Right kidney (tissue), 9 donors: Measurements from ENCODE around the gene SULT2B1.
"Not testable (repeated sequence)": the region's sequence is repeated elsewhere in the genome, so short reads cannot be mapped to it uniquely, and the experiment has no call there.

Experiments
- DNase-seq: peaks from one replicate; pipeline ENCODE4 v3.0.0-alpha.2; 2016
- long read RNA-seq, 8 donors: transcript quantifications; one replicate each; lab custom pipeline, GENCODE V29; 2026

The SULT2B1 gene
- long read RNA-seq, donor 1, partial matches to known transcripts: 0 of 2 reads
- long read RNA-seq, donor 1, other reads (novel, unspliced or antisense): 0 of 2 reads
- long read RNA-seq, donor 2, partial matches to known transcripts: 1,110 of 1,778 reads
- long read RNA-seq, donor 2, other reads (novel, unspliced or antisense): 668 of 1,778 reads
- long read RNA-seq, donor 3: 0 reads
- long read RNA-seq, donor 4: 0 reads
- long read RNA-seq, donor 5: 0 reads
- long read RNA-seq, donor 6: 0 reads
- long read RNA-seq, donor 7: 0 reads
- long read RNA-seq, donor 8: 0 reads

DNA sequence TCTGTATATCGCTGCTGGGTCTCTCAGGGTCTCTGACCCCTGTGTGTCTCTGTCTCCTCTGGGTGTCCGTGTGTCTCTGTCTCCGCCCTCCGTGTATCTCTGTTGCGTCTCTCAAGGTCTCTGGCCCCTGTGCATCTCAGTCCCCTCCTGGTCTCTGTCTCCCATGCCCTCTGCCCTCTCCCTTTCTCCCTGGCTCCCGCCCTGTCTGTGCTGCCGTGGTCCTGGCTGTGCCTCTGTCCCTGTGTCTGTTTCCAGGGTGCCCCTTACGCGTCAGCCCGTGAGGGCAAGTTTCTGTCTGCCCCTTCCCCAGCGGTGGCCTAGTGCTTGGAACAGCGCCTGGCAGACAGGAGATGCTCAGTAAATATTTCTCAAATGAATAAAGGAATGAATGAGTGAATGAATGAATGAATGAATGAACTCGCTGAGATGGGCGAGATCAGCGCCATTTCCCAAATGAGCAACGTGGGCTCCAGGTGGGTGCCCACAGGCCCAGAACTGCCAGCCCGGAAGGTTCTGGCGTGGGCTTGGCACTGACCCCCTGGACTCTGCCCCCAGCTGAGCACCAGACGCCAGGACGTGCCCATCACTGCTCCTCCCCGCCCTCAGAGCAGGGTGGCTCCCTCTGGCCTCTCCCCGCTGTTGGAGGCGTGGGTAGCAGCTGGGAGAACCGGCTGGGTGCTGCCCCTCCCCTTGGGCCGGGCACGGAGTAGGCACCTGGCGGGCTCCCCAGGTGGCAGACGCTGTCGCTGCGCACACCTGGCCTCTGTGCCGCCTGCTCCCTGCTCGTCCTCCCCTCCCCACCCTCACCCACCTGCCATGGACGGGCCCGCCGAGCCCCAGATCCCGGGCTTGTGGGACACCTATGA, at the start of gene SULT2B1:
Gene SULT2B1 (plus strand): TSS at position 736 of the 866 bp plus-strand sequence. CDS start 81 bp downstream, at position 817.
- no peak for DNase-seq

DNA sequence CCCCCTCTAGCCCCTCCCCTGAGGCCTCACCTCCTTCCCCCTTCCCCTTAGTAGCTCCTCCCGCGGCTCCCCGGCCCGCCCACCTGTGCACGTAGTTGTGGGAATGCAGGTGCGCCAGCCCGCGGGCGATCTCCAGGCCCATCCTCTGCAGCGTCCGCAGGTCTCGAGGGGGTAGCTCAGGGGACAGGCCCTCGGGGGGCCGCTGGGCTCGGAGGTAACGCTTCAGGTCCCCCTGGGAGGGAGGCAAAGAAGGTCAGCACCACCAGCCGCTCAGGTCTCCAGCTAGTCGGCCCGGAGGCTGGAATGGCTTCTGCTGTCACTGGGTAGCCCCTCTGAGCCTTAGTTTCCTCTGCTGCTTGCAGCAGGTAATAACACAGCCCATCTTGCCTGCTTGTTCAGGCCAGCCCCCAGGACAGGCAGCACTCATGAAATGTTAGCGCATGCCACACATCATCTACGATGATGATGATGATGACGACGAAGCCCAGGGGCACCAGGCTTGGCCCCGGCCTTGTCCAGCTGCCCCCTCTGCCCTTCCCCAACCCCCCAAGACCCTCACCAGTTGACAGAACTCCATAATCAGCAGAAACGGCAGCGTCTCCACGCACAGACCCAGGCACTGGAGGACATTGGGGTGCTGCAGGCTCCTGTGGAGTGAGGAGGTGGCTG, 49.5 kb upstream of the SULT2B1 start:
- peak; percentile 74 for DNase-seq

DNA sequence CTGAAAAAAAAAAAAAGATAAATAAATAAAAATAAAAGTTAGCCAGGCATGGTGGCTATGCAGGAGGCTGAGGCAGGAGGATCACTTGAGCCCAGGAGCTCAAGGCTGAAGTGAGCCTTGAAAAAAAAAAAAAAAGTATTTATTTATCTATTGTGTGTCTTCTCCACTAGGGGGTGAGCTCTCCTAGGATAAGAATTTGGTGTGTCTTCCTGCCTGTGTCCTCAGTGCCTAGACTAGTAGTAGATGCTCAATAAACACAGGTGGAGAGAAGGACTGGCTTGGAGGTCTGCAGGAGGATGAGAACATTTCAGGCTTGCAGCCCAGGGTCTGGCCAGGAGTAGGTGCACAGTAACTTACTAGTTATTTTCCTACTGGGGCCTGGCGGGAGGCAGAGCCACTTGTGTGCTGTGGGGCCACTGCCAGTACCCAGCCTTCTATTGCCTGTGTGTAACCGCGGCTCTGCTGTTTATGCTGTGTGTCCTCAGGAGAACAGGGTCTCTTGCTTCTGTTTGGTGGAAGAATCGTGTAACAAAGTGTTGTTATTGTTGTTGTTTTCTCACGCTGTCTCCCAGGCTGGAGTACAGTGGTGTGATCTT, 45.7 kb upstream of the SULT2B1 start:
- no peak for DNase-seq

DNA sequence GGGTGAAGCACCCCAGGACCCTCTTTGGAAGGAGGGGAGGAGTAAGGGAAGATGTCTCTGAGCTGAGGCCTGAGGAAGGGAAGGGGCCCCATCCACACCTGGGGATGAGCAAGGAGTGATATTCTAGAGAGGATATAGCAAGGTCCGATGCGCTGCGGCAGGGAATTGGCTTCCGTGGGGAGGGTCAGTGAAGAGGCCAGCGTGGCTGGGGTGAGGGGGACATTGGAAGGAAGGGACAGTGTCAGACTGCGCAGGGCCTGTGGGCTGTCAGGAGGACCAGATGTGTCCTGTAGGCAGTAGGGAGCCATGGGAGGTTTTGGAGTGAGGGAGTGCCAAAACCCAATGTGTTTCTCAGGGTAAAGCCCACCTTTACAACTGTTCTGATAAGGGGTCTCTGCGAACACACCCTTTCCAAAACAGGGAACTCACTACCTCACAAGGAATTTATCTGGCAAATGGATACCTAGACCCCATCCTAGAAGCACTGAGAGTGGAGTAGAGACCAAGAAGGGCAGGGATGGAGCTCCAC, 44.0 kb upstream of the SULT2B1 start:
- no peak for DNase-seq

DNA sequence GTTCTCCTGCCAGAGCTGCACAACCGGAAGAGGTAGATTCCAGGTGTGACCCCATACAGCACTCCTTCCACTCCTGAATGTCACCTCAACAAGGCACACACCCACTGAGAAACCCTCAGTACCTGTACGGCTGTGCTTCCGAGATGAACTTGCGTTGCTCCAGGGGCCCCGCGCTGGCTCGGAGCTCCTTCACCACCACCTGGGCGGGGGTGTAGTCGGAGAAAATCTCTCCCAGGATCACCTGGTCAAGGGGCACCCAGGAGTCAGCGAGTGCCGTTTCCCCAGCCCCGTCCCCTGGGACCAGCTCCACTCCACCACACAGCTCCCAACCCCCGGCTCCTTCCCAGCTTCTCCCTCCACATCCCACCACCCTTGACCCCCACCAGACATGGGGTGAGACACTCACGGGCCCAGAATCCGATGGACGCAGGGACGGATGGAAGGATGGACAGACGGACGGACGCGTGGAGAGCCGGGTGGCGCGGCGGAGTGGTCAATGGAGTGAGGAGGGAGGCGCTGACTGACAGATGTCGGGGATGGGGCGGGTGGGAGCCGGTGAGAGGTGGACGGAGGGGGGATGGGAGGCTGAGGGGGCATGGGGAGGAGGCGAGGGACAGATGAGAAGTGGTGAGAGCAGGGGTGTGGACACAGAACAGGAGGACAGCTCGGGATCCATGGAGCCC, 43.1 kb upstream of the SULT2B1 start:
- no peak for DNase-seq

DNA sequence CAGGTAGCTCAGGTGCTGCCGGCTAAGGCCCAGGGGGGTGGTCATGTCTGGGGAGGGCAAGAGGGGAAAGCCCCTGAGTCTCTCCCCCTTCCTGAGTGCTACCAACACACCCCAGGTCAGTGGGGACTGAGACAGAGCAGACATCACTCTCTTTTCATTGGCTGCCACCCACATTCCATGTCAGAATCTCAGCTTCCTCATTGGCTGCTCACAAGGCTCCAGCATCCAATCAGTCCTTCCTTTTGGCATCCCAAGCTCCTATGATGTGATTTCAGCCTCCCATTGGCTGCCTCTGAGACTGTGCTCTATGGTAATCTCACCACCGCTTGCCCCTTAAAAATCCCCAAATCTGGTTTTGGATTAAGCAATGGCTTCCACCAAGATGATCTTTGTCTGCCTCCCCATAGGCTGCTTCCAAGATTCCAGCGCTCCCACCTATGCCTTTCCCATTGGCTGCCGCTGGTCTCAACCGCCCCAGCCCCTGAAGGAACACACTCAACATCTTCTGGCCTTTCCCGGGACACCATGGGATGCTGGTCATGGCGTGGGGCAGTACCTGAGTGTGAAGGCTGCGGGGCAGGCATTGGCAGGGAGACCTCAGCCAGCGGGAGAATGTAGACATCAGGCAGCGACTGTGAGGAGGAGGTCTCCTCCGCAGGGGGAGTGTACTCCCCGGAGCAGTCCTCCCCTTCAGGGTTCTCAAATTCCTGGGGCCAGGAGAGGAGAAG, 42.3 kb upstream of the SULT2B1 start:
- no peak for DNase-seq

DNA sequence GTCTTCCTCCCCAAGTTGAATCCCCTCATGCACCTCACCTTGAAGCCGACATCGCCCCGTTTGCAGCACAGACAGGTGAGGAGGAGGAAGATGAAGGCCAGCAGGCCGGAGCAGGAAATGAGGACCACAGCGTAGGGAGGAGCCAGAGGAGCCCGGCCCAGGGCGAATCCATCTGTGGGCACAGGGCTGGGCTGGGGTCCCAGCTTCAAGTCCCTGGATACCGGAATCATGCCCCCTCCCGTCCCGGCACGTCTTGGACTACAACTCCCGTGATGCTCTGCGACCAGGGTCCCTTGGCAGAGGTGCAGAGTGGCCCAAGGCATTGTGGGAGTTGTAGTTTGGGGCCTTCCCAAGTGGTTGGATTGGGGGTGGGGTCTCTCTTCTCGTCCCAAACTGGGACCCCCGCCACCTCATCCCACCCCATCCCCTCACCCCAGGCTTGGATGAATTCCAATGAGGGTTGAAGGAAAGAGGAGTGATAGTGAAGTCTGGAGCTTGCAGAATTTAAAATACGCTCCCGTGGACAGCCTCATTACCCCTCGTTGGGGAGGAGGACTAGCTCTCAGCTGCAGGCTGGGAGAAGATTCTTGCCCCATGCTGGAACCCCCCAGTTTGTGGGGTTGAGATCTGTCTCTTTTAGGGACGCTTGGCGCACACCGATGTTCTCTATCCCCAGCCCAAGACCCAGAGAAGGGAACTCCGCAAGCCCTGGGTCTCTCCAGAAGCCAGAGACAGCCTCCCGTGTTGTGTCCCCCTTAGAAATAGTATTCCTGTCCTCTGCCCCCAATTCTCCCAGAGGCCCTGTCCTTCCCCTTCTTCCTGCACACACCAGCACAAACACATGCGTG, 41.3 kb upstream of the SULT2B1 start:
- DNase-seq: peak; percentile 58

DNA sequence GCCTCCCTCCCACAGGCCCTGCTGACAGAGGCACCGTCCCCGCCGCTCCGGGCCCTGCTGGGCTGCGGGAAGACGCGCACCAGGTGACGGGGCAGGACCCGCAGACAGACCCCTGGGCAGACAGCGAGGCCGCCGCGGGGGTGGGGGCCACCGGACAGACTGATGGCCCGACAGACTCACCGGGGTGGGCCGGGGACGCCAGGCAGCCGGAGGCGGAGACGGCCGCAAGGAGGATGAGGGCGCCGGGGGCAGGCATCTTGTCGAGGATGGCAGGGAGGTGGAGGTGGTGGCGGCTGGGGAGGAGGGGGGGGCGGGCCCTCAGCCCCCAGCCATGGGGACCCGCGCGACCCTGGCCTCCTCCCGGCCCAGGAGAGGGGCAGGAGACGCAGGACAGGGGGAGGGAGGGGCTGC, 40.6 kb upstream of the SULT2B1 start:
- no peak for DNase-seq

DNA sequence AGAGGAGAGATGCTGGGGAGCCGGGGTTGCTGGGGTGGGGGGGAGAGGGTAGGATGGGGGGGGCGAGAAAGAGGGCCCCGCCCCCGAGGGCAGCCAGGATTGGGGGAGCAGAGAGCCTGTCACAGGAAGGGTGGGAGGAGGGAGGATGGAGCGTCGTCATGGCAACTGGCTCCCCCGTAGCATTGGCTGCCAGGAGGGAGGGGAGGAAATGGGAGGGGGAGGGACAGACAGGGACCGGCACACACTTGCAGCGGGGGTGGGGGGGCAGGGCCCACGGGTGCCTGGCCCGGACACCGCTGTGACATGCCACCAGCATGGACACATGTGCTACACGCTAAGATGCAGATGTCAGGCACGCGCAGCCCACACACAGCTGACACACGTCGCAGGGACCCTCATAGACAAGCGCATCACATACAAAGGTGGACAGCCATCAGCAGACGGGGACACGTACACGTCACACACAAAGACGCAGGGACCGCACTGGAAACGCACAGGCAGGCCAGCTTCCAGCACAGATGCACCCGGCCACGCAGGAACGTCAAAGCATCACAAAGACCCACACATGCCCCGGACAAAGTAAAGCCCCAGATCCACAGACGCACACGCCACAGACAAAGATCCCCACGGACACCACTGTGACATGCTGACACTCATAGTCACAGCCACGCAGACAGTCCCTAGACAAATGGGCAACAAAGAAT, 40.0 kb upstream of the SULT2B1 start, which contains the start of gene LMTK3:
Gene LMTK3 (minus strand): TSS at position 36 of the 704 bp plus-strand sequence. CDS start 259 bp downstream, outside the sequence.
- peak; percentile 22 for DNase-seq

DNA sequence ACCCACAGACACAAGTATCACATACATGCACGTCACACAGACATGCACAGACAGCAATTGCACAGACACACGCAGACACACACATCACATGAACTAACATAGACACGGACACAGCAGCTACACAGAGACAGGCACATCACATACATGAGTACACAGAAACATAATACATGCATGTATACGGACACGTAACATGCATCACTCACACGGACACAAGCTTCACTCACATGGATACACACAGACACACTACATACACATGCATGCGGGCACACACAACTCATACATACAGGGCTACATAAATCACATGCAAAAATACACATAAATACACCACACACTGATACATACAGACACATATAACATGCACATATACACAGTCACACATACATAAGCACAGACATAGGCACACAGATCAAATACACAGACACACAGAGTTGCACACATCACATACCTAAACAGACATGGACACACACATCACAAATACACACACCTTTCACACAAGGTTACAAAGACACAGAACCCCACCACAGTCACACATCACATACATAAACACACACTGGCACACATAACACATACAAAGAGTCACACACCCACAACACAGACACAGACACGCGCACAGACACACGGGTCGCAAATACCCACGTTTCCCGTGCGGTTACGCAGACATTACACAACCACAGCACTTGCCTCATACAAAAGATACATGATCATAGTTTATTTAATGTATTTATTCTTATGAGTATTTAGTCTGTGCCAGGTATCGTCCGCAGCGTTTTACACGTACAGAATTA, 39.3 kb upstream of the SULT2B1 start:
- no peak for DNase-seq

DNA sequence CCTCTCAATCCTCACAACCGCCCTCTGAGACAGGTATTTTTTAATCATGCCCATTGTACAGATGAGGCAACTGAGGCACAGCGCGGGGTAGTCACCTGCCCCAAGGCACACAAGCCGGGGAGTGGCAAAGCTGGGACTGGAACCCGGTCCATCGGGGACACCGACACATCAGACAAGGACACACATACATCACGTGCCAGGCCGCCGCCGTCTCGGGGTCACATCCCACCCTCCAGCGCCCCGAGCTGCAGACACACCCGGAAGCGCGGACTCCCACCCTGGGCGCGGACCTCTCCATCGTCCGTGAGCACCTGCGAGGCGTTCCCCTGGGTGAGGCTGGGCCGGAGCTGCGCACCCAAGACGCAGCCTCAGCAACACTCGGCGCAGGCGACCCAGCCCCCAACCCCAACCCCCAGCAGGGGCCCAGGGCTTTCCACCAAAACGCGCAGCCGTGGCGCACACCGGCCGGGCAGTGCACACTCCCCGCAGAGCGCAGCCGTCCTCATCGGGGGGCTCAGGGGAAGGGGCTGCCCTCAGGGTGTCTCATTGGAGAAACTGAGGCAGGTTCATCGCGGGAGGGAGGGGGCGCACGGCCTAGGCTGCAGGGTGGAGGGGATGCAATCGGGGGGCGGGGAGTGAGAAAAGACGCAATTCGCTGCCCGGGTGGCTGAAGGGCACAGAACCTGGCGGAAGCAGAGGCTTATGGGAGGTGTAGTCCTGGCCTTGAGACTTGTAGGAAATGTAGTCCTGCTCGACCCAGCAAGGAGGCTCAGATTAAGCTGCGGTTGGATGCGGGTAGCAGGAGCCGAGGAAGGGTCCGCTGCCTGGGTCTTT, 38.5 kb upstream of the SULT2B1 start:
- peak; percentile 57 for DNase-seq

DNA sequence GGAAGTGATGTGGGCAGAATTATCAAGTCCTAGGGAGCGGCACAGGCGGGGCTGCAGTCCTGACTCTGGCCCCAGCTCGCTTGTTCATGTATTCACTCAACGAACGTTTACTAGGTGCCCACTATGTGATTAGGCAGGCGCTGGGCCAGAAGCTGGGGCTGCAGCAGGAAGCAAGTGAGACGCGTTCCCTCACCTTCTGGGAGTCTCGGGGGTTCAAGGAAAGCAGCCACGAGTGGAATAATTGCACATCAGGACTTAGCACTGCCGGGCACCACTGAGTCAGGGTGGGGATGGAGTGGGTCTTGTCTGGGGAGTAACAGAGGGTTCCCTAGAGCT, 37.9 kb upstream of the SULT2B1 start:
- DNase-seq: no peak

DNA sequence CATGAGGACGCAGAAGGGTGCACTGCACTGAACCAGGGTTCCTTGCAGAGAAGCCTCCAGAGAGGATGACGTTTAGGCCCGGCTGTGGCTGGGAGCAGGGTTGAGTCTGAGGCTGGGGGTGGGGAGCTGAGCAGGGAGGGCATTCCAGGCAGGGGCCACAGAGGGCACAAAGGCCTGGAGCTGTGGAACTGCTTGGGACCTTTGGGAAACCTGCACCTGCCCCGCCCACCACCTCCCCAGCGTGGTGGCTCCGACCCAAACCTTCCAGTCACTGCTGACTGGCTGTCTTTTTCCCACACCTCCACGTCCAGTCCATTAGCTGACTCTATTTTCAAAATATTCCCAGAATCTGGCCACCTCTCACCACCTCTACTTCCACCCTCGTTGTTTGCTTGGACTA, 35.4 kb upstream of the SULT2B1 start:
- DNase-seq: no peak

DNA sequence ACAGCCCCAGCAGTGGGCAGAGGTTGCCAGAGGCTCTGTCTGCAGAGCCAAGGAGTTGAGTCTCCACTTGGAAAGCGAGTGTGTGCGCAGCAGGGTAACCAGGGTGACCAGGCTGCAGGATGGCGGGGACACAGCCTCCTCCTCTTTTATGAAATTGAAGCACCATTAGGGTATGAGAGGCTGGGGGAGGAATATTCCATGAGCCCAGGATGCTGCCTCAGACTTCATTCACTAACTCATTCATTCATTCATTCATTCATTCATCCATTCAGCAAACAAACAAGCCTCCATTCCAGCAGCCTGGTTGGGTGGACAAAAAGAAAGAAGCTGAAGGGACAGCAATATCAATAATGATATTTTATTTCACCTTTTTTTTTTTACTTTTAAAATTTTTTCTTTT, 33.8 kb upstream of the SULT2B1 start:
- DNase-seq: no peak

DNA sequence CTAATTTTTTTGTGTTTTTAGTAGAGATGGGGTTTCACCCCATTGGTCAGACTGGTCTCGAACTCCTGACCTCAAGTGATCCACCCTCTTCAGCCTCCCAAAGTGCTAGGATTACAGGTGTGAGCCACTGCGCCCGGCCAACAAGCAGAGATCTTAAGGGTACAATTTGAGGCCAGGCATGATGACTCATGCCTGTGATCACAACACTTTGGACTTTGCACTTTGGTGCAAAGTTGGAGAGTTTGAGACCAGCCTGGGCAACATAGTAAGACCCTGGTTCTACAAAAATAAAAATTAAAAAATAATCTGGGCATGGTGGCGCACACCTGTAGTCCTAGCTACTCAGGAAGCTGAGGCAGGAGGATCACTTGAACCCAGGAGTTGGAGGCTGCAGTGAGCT, 32.5 kb upstream of the SULT2B1 start:
- not testable (repeated sequence) for DNase-seq

DNA sequence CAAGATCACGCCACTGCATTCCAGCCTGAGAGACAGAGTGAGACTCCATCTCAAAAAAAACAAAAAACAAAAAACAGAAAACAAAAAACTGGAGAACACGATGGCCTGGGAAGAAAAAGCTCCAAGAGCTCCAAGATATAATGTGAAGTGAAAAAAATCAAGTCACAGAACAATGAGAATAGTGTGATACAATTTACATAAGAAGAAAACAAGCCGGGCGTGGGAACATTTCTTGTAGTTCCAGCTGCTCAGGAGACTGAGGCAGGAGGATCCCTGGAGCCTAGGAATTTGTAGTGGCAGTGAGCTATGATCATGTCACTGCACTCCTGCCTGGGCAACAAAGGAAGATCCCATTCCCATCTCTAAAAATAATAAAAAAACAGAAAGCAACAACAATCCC, 31.8 kb upstream of the SULT2B1 start:
- no peak for DNase-seq

DNA sequence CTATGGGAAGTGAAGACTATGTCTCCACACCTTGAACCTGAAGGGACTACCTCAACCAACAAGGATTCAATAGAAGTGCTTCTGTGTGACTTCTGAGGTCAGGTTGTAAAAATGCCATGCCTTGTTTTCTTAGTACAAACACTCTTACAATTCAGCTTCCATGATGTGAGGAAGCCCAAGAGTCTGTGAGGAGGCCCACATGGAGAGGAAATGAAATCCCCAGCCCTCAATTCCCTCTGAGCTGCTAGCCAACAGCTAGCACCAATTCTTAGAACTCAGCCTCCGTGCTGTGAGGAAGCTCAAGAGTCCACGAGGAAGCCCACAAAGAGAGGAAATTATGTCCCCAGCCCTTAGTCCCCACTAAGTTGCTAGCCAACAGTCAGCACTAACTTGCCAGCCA, 27.8 kb upstream of the SULT2B1 start:
- DNase-seq: no peak

DNA sequence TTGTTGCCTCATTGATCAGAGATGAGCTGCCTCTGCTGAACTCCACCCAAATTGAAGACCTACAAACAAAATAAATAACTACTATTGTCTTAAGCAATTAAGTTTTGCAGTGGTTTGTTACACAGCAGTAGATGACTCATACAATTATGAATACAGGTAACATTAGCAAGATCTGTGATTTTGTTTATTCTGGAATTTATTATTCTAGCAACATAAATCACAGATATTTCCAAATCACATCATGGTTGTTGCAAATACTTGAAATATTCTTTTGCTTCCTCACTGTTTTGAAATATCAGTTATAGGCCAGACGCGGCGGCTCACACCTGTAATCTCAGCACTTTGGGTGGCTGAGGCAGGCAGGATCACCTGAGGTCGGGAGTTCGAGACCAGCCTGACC, 27.2 kb upstream of the SULT2B1 start:
- no peak for DNase-seq
